Adrenal gland (tissue), 5 donors: Measurements from ENCODE around the gene FOXRED2.

Experiments
- POLR2A ChIP-seq, 2 donors: fragments of 450-650 bp; IDR thresholded peaks; one replicate each; pipeline ENCODE4 v1.6.1; 2017; ENCODE audit warnings: antibody characterized with exemption in 2 of 2, mild to moderate bottlenecking in 2 of 2, moderate library complexity in 1 of 2
- TF ChIP-seq, protein P1 (sequence below), 6 experiments: fragments of 450-650 bp in 4 of 6; fragments of 200-600 bp in 2 of 6; sonication (generic) in 1 of 6; IDR thresholded peaks; 1 replicate in 5 of 6; 2 replicates in 1 of 6; pipeline versions ENCODE4 v1.5.1 to v1.8.0; 2016 to 2021; ENCODE audit warnings: antibody characterized with exemption in 6 of 6, mild to moderate bottlenecking in 2 of 6, moderate library complexity in 1 of 6
- donor health status: DM: no; HTN: no; CAD: no.

DNA sequence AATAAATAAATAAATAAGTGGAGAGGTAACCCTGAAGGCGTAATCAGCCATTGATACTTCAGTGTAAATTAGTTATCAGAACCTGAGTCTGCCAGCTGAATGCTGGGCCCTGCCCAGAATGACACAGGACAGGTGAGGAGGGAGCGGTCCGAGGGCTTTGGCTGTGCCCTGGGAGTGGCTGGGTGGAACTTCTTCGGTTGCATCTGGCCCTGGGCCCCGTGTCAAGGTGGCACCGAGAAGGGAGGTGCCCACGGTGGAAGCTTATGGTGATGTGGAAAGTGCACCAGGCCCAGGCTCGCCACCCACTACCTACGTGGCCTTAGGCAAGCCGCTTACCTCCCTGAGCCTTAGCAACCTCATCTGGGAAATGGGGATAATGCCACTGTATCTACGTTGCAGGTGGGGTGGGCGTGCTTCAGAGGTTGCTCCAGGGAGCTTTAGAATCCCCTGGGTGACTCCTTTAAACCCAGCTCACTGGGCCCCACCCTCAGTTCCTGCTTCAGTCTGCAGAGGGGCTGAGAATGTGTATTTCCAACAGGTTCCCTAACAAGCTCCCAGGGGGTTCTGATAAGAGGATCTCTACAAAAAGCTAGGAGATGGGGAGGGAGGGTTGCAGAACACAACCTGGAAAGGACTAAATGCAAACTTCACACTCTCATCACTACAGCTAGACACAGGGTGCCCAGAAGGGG lies 64.2 kb downstream of the FOXRED2 start:
- no peak for TF ChIP-seq POLR2A (IDR thresholded peaks at IDR 0.05)
- TF ChIP-seq, protein P1, sequence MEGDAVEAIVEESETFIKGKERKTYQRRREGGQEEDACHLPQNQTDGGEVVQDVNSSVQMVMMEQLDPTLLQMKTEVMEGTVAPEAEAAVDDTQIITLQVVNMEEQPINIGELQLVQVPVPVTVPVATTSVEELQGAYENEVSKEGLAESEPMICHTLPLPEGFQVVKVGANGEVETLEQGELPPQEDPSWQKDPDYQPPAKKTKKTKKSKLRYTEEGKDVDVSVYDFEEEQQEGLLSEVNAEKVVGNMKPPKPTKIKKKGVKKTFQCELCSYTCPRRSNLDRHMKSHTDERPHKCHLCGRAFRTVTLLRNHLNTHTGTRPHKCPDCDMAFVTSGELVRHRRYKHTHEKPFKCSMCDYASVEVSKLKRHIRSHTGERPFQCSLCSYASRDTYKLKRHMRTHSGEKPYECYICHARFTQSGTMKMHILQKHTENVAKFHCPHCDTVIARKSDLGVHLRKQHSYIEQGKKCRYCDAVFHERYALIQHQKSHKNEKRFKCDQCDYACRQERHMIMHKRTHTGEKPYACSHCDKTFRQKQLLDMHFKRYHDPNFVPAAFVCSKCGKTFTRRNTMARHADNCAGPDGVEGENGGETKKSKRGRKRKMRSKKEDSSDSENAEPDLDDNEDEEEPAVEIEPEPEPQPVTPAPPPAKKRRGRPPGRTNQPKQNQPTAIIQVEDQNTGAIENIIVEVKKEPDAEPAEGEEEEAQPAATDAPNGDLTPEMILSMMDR (IDR thresholded peaks at IDR 0.05) = no peak
